AG09319 (cell line): Measurements from ENCODE around the gene NPC1.
"Not testable (repeated sequence)": the region's sequence is repeated elsewhere in the genome, so short reads cannot be mapped to it uniquely, and the experiment has no call there.

Source experiments
- DNase-seq: peaks from one replicate; pipeline ENCODE4 v3.0.0-alpha.2; 2010; ENCODE audit warnings: low read depth; ENCODE audit errors: extremely low read depth
- CTCF ChIP-seq: IDR thresholded peaks from 2 replicates; pipeline ENCODE4 v1.5.1; 2011; ENCODE audit warnings: low read depth, mild to moderate bottlenecking, inconsistent platforms, low read length, moderate library complexity

NPC1 gene

GRCh38 chr18:23565916-23566547 lies 20.3 kb downstream of the NPC1 start:
- no peak for DNase-seq

GRCh38 chr18:23563377-23564043 lies 22.8 kb downstream of the NPC1 start:
- no peak for DNase-seq
- no peak for TF ChIP-seq CTCF

More at GRCh38 chr18:23565916-23566547, 20.3 kb downstream of the NPC1 start:
- TF ChIP-seq CTCF, result no peak

- no peak for DNase-seq
- no peak for TF ChIP-seq CTCF
These were observed 26.1 kb downstream of the NPC1 start for GRCh38 chr18:23560186-23560585.

GRCh38 chr18:23557511-23557910 lies 28.8 kb downstream of the NPC1 start:
- not testable (repeated sequence) for DNase-seq

GRCh38 chr18:23556145-23556780 lies 30.0 kb downstream of the NPC1 start:
- no peak for TF ChIP-seq CTCF
- no peak for DNase-seq

GRCh38 chr18:23553887-23554286 lies 32.4 kb downstream of the NPC1 start:
- no peak for DNase-seq

GRCh38 chr18:23552505-23552904 lies 33.8 kb downstream of the NPC1 start:
- no peak for DNase-seq
- no peak for TF ChIP-seq CTCF

More at GRCh38 chr18:23553887-23554286, 32.4 kb downstream of the NPC1 start:
- no peak for TF ChIP-seq CTCF
